Parathyroid adenoma (tissue), 2 donors: ENCODE measurements around the gene APC2.
A peak's percentile ranks its signal among the peaks of the same experiment; 100 is the strongest.
"Not testable (repeated sequence)": the region's sequence is repeated elsewhere in the genome, so short reads cannot be mapped to it uniquely, and the experiment has no call there.

Experiments
- H2AFZ ChIP-seq: fragments of 300-600 bp; sonication (generic); one replicate; pipeline ENCODE4 v1.7.0; 2017; ENCODE audit warnings: antibody characterized with exemption, mild to moderate bottlenecking
- H3K27ac ChIP-seq: fragments of 300-600 bp; sonication (generic); one replicate; pipeline ENCODE4 v1.7.0; 2017
- H3K27me3 ChIP-seq: fragments of 300-600 bp; sonication (generic); one replicate; pipeline ENCODE4 v1.7.0; 2017; ENCODE audit warnings: low read length; ENCODE audit not compliant: control insufficient read depth, insufficient read depth
- H3K36me3 ChIP-seq: fragments of 300-600 bp; sonication (generic); one replicate; pipeline ENCODE4 v1.7.0; 2017; ENCODE audit warnings: low read length; ENCODE audit not compliant: control insufficient read depth, insufficient read depth
- H3K4me1 ChIP-seq: fragments of 300-600 bp; sonication (generic); one replicate; pipeline ENCODE4 v1.7.0; 2017; ENCODE audit warnings: control low read depth
- H3K4me2 ChIP-seq: fragments of 300-600 bp; sonication (generic); one replicate; pipeline ENCODE4 v1.7.0; 2017; ENCODE audit warnings: low read length
- H3K4me3 ChIP-seq: fragments of 300-600 bp; sonication (generic); one replicate; pipeline ENCODE4 v1.7.0; 2017; ENCODE audit warnings: low read depth, low read length
- H3K79me2 ChIP-seq: fragments of 300-600 bp; sonication (generic); one replicate; pipeline ENCODE4 v1.7.0; 2017; ENCODE audit warnings: control low read depth
- H3K9ac ChIP-seq: fragments of 300-600 bp; sonication (generic); one replicate; pipeline ENCODE4 v1.7.0; 2017; ENCODE audit warnings: mild to moderate bottlenecking
- H3K9me3 ChIP-seq: fragments of 300-600 bp; sonication (generic); one replicate; pipeline ENCODE4 v1.7.0; 2017; ENCODE audit warnings: low read length; ENCODE audit not compliant: control insufficient read depth
- TF ChIP-seq, protein P1 (sequence below): fragments of 300-600 bp; sonication (generic); IDR thresholded peaks from one replicate; pipeline ENCODE4 v1.7.0; 2017; ENCODE audit warnings: antibody characterized with exemption, mild to moderate bottlenecking
- donor health status: primary hyperparathyroidism.

APC2 gene

DNA sequence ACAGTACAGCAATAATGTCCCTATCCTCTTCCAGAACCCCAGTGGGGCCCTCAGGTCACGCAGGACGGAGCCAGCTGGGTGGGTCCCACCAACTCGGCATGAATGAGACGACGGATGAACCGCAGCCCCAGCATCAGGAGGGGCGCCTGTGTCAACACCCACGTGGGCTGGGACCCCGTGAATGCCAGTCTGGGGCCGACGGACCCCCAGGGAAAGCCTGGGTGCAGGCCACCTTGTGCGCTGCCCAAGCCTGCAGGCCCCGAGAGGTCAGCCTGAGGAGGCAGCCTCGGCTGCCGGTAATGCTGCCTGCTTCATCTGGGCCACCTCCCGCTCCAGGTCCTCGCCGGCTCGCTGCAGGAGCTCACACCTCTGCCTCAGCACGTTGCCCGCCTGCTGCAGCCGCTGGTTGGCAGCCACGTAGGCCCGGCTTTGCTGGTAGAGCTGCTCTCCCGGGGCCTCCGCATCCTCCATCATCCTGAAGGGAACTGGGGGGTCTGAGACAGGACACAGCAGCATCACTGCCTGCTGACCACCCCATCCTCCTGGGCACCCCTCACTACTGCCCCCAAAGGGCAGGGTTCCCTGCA lies 24.9 kb downstream of the APC2 start:
- Histone ChIP-seq H3K9ac (no peak overlapping the region), H2AFZ (no peak overlapping the region), H3K36me3 (no peaks in the 10 kb centered on the region), H3K9me3 (no peaks in the 10 kb centered on the region), H3K27ac (no peak overlapping the region), H3K4me2 (no peak overlapping the region), H3K27me3 (no peaks in the 10 kb centered on the region), H3K4me1 (peaks cover 6% of the 10 kb centered on the region), H3K4me3 (no peak overlapping the region), H3K79me2 (no peaks in the 10 kb centered on the region)
- TF ChIP-seq, protein P1, sequence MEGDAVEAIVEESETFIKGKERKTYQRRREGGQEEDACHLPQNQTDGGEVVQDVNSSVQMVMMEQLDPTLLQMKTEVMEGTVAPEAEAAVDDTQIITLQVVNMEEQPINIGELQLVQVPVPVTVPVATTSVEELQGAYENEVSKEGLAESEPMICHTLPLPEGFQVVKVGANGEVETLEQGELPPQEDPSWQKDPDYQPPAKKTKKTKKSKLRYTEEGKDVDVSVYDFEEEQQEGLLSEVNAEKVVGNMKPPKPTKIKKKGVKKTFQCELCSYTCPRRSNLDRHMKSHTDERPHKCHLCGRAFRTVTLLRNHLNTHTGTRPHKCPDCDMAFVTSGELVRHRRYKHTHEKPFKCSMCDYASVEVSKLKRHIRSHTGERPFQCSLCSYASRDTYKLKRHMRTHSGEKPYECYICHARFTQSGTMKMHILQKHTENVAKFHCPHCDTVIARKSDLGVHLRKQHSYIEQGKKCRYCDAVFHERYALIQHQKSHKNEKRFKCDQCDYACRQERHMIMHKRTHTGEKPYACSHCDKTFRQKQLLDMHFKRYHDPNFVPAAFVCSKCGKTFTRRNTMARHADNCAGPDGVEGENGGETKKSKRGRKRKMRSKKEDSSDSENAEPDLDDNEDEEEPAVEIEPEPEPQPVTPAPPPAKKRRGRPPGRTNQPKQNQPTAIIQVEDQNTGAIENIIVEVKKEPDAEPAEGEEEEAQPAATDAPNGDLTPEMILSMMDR = no peak

DNA sequence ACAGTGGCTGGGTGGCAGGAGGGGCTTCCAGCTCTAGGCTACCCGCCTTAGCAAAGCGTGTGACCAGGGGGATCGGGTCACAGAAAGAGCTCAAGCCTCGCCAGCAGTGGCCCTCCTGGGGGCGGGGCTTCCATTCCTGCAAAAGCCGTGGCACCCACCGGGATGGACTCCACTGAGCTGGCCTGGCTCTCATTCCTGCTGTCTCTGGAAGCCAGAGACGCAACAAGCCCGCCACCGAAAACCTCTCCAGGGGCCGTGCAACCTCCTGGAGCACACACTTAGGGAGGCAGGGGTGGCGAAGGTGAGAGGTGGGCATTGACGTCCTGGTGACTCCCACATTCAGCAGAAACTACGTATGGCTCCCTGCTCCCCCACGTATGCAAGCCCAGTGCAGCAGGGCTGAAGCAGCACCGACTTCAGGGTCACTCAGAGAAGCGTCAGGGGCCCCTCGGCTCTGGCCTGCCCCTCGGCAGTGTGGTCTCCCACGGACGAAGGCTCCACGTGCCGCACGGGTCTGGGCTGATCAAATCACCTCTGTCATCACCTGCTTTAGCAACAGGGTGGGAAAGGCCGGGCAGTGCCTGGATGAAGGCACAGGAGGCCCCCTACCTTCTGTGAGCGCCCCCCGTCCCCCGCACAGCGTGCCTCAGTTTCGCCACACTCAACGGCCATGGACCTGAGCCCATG lies 26.0 kb downstream of the APC2 start:
- H3K9me3 ChIP-seq = no peaks in the 10 kb centered on the region
- TF ChIP-seq, protein P1 = no peak
- H3K4me2 ChIP-seq = no peak overlapping the region
- no peaks in the 10 kb centered on the region for H3K36me3 ChIP-seq
- H3K27ac ChIP-seq = no peak overlapping the region
- H3K9ac ChIP-seq = no peak overlapping the region
- H3K4me3 ChIP-seq = no peak overlapping the region
- peaks cover 4% of the 10 kb centered on the region for H3K4me1 ChIP-seq
- no peaks in the 10 kb centered on the region for H3K79me2 ChIP-seq
- H2AFZ ChIP-seq = no peak overlapping the region
- no peaks in the 10 kb centered on the region for H3K27me3 ChIP-seq

DNA sequence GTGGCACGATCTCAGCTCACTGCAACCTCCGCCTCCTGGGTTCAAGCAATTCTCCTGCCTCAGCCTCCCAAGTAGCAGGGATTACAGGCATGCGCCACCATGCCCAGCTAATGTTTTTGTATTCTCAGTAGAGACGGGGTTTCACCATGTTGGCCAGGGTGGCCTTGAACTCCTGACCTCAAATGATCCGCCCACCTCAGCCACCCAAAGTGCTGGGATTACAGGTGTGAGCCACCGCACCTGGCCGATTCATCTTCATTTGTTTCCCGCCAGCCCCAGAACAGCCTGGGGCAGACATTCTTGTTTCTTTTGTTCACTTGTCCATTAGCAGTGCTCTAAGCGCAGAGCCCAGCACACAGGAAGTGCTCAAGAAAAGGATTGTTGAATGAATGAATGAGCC lies 27.1 kb downstream of the APC2 start:
- H3K79me2 ChIP-seq, H3K4me1 ChIP-seq, H3K27ac ChIP-seq, H3K9ac ChIP-seq, H3K4me2 ChIP-seq, H3K4me3 ChIP-seq, H3K9me3 ChIP-seq, H2AFZ ChIP-seq, H3K36me3 ChIP-seq, H3K27me3 ChIP-seq: not testable (repeated sequence)

DNA sequence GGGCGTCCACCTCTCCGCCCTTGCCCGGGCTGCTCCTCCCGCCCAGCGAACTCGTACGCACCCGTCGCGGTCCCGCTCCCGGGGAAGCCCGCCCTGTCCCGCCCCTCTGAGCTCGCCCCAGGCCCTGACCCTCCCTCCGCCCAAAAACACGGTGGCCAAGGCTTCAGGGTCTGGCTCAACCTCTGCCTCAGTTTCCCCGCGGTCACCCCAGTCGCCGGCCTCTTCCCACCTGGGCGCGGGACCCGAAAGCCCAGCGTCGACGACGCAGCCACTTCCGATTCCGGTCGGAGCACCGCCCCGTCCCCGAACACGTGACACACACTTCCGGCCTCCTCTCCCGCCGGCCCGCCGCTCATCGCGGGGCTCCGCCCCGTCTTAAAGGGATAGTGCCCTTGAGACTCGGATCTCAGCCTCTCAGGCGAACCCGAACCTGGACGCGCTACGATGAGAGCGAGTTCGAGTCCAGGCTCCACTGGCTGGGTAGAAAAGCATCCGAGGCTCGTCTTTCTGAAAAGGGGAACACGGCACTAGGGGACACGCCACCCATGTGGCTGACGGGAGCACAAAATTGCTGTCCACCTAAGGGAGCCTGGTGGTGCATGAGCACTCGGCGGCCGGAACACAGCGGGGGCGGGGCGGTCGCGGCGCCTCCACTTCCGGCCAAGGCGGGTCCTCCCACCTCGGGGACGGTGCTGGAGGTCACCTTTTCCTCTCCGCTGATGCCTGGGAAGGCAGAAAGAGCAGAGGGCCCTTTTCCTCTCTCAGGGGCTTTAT lies 29.2 kb downstream of the APC2 start, which contains the start of gene C19orf25:
Gene C19orf25, minus strand, starts transcription at position 282 of the 774 bp plus-strand sequence. CDS start 312 bp downstream, outside the sequence.
- no peaks in the 10 kb centered on the region for H3K36me3 ChIP-seq
- H3K9ac ChIP-seq = peak within 1 kb of the TSS; percentile 3
- H3K27me3 ChIP-seq = no peaks in the 10 kb centered on the region
- no peaks in the 10 kb centered on the region for H3K79me2 ChIP-seq
- peak within 1 kb of the TSS; percentile 21 for H3K27ac ChIP-seq
- TF ChIP-seq, protein P1 = no peak
- H3K9me3 ChIP-seq = no peaks in the 10 kb centered on the region
- H2AFZ ChIP-seq = peak within 1 kb of the TSS; percentile 81
- peak within 1 kb of the TSS; percentile 83 for H3K4me3 ChIP-seq
- peak within 1 kb of the TSS; percentile 67 for H3K4me2 ChIP-seq
- H3K4me1 ChIP-seq = peaks cover 4% of the 10 kb centered on the region

DNA sequence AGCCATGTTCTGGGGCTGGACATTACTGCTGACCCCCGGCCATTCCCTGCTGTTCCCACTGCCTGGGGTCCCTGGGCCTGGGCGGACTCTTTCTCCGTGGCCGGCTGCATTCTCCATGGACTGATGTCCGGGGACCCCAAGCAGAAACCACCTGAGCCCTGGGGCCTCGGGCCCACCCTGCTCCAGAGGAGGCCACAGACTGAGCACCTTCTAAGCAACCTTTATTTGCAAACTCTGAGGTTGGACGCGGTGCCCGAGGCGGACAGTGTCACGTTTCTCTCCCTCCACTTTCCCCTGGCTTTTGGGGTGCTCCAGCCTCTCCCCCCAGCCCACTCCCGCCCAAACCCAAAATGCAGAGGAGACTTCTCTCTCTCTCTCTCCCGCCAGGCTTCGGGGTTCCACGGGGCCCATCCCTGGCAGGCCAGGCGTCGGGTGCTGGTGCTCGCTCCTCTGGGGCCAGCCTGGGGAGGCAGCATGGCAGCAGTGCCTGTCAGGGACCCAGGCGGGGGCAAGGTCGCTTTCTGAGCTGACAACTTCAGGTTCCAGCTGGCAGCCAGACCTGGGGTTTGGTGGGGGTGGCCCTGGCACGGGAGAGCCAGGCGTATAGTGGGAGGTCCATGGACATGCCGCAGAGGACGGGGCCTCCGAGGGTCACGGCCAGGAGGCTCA lies 31.4 kb downstream of the APC2 start:
- Histone ChIP-seq H3K9ac (no peak overlapping the region), H3K36me3 (no peaks in the 10 kb centered on the region), H3K4me1 (peaks cover 4% of the 10 kb centered on the region), H3K79me2 (no peaks in the 10 kb centered on the region), H3K4me2 (no peak overlapping the region), H3K9me3 (no peaks in the 10 kb centered on the region), H3K27me3 (no peaks in the 10 kb centered on the region), H3K27ac (no peak overlapping the region), H3K4me3 (no peak overlapping the region), H2AFZ (no peak overlapping the region)
- TF ChIP-seq, protein P1 = no peak
